NCI-H446 treated with DMSO at 0.1 percent for 48 hours (cell line): ENCODE data around the gene PLTP.
"Not testable (repeated sequence)": the region's sequence is repeated elsewhere in the genome, so short reads cannot be mapped to it uniquely, and the experiment has no call there.

Experiments
- DNase-seq: peaks from one replicate; lab custom pipeline; 2025; lab: John Stamatoyannopoulos, UW

The PLTP gene, protein sequence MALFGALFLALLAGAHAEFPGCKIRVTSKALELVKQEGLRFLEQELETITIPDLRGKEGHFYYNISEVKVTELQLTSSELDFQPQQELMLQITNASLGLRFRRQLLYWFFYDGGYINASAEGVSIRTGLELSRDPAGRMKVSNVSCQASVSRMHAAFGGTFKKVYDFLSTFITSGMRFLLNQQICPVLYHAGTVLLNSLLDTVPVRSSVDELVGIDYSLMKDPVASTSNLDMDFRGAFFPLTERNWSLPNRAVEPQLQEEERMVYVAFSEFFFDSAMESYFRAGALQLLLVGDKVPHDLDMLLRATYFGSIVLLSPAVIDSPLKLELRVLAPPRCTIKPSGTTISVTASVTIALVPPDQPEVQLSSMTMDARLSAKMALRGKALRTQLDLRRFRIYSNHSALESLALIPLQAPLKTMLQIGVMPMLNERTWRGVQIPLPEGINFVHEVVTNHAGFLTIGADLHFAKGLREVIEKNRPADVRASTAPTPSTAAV

DNA sequence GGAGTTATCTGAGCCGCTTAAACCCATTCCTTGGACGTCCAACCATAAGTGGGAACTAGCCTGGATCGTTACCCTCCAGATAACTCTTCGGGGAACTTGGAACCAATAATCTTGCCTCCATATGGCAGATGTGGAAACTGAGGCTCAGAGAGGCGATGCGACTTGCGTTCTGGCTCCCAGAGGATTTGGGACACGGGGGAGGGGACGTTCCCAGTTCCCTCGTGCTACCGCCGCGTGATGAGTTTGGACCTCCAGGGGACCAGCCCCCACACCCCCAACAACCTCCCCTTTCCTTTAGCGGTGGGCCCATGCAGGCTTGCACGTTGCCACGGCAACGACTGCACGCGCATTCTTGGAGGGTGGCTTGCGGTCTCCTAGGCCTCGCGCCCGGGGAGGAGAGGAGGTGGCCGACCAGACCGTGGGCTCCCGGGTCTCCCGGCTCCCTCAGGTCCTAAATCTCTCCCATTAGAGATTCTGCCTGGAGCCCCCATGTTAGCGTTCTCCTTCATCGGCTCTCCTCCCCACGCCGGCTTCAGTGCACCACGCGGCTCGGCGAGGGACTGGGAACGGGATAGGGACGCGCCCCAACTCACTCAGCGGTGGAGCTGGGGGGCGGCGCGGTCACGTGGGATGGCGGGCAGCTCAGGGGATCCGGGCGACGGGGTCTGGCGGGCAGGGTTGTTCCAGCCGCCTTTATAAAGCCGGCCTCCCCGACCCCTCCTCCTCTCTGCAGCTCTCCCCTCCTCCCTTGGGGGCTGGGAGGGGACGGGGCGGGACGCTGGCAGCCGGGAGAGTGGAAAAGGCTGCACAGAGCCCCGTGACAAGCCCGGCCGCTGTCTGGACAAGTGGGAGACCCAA, at the start of gene PLTP:
TSS of gene PLTP (minus strand) at position 670 of the 858 bp plus-strand sequence. CDS start 703 bp downstream, outside the sequence.
- no peak for DNase-seq

DNA sequence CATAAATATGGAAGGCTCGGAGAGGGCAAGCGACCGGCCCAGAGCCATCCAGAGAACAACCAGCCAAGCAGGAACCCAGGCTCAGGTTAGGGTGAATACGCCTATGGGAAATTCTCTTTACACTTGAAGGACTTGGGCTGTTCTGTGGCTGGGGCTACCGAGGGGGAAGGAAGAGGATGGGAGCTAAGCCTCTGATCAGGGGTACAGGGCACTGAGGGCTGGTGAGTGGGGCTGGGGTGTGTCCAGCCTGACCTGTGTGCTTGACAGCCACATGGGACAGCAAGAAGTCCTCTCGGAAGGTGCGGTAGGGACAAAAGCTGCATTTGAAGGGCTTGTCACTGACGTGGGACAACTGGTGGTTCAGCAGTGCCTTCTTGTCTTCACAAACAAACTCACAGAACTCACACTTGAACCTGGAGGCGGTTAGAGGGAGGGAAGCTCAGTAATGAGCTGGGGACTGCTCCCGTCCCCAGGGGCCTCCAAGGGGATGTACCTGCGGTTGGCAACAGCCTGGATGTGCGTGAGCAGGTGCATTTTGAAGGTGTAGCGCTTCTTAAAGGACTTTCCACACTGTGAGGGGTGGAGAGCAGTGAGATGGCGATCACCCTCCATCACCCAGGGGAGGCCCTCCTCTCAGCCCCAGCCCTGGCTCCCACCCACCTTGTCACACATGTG, 48.1 kb upstream of the PLTP start:
- DNase-seq = no peak

DNA sequence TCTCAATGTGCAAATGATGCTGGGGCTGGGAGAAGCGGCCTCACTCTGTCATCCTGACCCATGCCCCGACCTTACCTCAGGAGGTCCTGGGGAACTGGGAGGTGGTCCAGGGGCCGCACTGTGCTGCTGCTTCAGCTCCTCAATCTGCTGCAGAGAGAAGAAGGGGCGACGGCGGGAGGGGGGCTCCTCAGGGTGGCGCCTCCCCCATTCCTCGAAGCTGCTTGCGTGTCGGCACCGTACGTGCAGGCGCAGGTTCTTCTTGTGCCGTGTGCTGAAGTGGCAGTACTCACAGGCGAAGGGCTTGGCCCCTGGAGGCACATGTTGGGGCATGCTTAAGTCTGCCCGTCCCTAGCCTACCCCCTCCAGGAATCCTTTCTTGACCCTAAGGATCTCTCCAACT, 47.2 kb upstream of the PLTP start:
- no peak for DNase-seq

DNA sequence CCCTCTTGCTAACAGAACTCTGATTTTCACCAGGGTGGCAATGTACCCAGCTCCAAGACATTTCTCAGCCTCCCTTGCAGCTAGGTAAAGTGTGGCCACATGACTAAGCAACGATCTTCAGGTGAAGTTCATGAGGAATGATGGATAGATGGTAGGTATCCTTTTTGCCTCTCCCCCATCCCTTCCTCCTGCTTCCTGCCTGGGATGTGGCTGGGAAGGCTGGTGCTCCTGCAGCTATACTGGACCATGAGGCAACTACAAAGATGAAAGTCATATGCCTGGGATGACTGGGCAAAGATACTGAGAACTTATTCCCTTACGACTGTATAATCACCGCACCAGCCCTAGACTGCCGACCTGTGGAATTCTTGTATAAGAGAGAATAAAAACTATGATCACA, 46.6 kb upstream of the PLTP start:
- no peak for DNase-seq

DNA sequence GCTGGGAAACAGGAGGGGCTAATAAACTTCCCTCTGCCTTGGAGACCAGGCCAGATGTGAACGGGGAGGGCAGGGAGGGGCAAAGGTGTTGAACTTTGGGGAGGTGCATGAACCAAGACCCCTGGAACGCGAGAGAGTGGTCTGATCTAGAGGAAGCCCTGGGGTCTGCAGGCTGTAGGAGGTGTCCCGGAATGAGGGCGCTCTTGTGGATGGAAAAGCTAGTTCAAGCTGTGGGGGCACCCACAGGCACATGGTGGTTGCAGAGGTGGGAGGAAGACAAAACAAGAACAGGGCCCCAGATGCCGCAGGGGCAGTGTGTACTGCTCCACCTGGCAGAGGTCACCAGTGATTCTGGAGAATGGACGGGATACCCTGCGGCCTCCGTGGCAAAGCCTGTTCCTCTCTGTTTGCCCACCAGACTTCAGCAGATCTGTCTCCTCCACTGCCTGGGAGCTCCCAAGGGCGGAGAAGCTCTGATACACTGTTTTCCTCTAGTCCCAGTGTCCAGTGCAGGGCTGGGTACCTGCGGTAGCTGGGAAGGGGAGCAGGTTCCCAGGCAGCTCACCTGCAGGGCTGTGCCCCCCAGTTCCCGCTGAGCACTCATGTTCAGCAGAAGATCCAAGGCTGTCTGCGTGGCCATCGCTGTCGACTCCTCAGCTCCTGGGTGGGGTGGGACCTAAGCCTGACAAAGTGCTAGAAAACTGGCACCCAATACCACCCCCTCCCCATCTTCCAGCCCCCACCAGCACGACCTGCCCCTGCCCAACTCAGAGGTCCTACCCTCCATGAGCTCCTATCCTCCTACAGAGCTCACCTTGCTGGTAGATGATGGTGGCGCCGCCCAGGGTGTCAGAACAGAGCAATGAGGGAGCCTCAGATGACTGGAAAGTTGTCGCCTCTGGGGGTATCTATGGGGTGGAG, 45.3 kb upstream of the PLTP start:
- DNase-seq = no peak

DNA sequence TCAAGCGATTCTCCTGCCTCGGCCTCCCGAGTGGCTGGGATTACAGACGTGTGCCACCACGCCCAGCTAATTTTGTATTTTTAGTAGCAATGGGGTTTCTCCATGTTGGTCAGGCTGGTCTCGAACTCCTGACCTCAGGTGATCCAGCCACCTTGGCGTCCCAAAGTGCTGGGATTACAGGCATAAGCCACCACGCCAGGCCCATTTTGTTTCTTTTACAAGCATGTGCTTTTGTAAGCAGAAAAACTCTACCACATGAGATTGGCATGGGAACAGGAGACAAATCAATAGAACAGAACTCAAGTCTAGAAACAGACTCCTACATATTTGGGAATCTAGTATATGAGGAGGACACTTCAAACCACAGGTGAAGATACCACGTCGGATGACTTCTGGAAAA, 44.4 kb upstream of the PLTP start:
- DNase-seq = not testable (repeated sequence)

DNA sequence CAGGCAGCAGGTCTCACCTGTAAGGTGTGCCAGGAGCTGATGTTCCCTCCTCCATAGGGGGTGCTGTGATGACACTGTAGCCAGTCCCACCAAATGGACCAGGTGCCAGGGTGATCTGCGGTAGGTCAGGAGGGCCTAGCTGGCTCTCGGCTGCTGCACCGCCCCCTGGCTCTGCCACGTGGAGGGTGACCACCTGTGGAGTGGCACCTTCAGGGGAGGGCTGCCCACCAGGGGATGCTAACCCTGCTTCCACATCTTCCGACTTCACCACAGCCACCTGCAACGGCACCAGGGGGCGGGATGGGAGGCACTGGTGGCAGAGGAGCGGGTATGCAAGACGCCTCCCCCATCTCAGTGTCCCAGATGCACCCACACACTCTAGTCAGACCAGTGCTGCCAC, 41.7 kb upstream of the PLTP start:
- DNase-seq = no peak

DNA sequence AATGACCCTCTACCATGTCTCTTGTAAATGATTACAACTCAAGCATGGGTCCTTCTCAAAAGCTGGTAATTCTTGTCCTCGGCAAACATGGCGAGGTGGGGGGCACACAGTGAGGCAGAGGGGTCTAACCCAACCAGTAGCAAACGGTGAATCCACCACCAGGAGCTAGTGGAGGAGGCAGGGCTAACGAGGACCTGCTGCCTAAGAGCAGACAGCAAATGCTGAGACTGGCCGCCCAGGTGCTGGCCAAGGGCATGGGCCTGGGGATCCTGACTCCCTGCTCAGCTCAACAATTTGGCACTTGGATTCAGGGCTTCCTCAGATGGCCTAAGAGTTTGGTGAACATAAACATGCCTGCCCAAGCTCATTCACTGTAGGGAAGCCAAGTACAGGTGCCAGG, 40.9 kb upstream of the PLTP start:
- no peak for DNase-seq

DNA sequence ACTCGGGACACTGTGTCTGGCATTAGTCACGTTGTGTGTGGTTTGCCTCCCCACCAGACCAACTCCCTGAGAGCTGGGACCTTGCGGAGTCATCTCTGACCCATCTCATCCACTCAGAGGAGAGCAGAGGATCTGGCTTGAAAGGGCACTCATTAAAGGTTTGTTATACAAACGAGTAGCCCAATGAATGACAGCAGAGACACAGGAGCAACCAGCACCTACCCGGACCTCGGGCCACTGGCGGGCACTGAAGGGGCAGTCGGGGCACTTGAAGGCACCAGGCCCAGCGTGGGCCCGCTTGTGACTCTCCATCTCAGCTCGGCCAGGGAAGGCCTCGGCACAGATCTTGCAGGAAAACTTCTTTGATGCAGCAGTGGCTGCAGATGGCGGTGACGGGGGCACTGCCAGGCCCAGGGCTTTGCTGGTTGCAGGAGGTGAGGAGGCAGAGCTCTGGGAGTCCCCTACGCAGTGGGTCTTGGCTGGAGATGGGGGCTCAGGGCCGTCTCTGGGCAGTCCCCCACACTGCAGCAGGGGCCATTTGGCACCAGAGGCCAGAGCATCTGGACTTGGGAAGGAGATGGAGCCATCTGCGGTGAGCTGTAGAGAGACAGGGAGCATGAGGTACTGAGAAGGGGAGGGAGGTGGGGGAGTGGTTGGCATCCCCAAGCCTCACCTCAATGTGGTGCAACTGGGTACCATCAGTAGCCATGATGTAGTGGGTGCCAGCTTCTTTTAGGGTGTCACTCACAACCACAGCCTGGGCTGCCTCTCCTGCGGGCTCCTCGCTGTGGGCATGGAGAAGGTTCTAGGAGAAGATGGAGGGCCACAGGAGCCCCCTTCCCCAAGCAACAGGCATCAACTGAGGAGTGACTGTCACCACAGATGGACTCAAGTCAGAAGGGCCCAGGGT, 40.2 kb upstream of the PLTP start:
- no peak for DNase-seq

DNA sequence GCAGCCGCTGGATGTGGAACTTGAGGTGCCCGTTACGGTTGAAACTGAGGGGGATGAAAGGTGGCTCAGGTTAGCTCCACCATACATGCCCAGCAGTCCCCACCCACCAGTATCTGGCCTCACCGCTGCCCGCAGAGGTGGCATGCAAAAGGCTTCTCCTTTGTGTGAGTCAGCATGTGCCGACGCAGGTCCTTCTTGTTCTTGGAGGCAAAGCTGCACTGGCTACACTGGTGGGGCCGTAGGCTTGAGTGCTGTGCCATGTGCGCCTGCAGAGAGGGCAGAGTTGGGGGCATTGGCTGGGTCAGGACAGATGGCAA, 38.3 kb upstream of the PLTP start:
- no peak for DNase-seq

DNA sequence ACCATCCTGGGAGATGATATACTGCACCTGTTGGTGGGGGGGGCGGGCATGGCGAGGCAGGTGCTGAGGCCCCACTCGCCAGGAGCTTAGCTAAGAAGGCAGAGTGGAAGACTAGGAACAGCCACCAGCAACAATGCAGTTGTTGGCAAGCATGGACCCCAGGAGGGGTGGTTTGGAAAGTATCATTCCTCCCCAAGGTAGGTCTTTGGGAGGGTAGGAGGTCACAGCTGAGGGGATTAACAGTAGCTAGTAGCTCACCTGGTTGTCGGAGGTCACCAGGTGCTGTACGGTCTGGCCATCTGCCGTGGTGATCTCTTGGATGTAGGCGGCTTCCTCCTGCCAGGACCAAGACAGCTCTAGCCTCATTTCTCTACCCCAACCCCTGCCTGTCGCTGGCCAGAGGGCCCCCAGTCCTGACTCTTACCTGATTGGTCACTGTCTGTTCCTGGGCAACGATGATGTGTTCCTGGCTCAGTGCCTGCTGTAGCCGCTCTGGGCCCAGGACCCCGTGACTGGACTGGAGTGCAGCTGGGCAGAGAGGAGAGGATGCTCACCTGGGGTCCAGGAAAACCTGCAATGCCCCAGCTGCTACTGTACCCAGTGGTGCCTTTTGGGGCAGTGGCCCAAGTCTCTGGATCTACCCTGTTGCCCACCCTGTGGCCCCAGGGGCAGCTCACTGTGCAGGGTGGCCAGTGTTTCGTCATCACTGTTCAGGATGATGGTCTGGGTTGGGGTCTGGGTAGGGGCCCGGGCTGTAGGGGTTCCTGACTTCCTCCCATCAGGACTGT, 37.8 kb upstream of the PLTP start:
- no peak for DNase-seq

DNA sequence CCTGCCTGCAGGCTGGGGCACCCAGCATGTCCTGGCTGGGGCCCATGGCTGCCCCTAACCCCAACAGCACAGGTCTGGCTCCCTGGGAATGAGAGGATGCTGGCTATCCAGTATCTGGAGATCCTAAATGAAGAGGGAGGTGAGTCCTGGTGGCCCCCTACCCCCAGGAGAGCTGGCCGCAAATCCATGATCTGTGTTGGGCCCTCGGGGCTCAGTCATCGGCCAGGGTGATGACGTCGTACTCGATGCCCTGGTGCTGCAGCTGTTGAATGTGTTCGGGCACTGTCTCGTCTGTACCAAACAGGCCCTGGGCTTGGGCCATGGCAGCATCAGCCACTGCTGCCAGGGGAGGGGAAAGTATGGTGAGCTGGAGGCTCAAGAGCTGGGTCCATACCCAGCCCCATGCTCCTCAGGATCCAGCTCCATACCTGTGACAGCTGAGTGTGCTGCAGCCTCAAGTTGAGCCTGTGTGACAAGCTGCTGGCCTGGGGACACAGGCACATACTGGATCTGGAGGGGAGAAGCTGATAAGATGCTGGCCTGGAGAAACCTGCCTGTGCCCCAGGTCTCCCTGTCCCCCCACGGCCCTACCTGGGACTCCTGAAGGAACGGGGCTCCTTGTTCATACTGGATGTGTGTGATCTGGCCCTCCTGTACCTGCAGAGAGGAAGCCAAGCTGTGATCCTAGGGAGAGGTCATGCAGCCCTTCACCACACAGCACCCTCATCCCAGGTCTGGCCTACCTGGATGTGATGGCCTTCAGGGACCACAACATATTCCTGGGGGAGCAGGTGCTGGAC, 37.0 kb upstream of the PLTP start:
- no peak for DNase-seq

DNA sequence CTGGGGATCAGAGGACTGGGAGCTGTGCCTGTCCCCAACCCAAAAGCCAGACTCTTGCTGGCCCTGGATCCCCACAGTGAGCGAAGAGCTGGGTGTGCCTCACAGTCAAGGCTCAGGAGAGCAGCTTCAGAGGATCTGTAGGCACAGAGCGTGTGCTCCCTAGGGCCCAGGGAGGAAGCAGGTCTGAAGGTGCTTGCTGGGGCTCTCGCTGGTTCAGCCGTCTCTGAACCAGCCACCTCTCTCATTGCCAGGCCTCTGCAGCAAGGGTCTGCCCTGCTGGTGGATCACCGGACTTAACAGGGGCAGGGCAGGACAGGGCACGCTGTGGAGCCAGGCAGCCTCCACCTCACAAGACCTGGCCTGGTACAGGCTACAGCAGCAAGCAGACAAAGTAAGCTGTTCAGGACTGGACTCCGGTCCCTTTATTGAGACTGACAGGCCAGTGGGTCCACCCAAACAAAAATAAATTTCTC, 36.3 kb upstream of the PLTP start:
- DNase-seq = no peak

DNA sequence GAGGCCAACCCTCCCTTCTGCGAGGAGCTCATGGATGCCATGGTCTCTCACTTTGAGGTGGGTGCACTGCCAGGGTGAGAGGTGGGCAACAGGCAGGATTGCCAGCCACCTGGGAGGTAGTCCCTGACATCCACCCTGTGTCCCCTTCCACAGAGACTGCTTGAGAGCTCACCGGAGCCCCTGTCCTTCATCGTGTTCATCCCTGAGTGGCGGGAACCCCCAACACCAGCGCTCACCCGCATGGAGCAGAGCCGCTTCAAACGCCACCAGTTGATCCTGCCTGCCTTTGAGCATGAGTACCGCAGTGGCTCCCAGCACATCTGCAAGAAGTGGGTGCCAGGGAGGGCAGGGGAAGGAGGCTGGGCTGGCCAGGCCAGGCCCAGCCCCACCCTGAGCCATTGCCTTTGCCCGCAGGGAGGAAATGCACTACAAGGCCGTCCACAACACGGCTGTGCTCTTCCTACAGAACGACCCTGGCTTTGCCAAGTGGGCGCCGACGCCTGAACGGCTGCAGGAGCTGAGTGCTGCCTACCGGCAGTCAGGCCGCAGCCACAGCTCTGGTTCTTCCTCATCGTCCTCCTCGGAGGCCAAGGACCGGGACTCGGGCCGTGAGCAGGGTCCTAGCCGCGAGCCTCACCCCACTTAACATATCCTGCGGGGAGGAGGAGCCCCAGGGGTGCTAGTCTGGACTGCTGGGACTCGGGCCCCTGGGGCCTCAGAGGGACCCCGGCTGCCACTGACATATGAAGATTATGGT, 35.3 kb upstream of the PLTP start:
- DNase-seq = no peak

DNA sequence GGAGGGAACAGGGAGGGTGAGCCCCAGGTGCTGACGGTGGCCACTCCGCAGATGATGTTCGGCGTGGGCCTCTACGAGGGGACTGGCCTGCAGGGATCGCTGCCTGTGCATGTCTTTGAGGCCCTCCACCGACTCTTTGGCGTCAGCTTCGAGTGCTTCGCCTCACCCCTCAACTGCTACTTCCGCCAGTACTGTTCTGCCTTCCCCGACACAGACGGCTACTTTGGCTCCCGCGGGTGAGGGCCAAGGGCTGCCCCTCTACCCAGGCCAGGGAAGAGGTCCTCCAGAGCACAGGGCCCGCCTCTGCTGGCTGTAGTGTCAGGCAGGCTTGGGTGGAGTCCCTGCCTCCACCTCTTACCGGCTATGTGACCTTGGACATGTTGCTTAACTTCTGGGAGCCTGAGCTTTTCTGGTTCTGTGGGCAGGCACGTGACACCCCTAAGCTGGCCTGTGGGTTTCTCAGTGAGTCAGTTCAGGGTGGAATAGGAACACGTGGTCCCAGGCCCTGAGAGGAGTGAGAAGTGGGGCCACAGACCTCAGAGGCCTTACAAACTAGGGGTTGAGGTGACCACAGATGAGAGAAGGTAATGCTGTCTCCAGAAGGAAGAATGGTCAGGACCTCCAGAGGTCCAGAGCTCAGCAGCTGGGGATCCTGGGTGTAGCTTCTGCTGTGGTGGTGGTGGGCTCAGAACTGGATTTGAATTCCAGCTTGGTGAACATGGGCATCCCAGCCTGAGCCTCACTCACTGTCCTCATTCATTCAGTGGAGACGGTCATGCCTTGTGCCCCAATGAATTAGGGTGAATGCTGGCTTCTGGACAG, 34.4 kb upstream of the PLTP start:
- DNase-seq = no peak

DNA sequence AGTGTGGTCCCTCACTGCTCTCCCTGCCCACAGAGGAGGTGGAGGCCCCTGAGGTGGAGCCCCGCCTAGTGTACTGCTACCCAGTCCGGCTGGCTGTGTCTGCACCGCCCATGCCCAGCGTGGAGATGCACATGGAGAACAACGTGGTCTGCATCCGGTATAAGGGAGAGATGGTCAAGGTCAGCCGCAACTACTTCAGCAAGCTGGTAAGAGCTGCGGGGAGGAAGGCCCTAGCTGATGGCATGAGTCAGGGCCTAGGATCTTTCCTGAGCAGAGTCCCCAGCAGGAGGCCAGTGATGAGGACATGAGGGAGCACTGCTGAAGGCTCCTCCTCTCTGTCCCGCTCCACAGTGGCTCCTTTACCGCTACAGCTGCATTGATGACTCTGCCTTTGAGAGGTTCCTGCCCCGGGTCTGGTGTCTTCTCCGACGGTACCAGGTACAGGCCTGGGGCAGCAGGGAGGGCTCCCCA, 33.8 kb upstream of the PLTP start:
- DNase-seq = no peak
